Thoracic aorta endothelial cell (primary cell): ENCODE results near the gene LIAS. TPM values are rescaled to one million over a fixed set of nuclear protein-coding genes. Genes with fewer than 3 reads are reported as not detected.

Experiments used
- small RNA-seq: library from RNA; depleted of rRNA; stranded (forward); fragments of <200 nt; gene quantifications from one replicate; pipeline ENCODE3, GENCODE V24; 2012
- total RNA-seq: library from RNA; depleted of rRNA; stranded (reverse); fragments of >200 nt; gene quantifications from 2 replicates; pipeline ENCODE4 v1.2.3, GENCODE V29; 2012

Gene LIAS
- 15.0 and 16.1 TPM in 2 replicates for total RNA-seq

GRCh38 chr4:39458505-39459300, at the start of gene LIAS, which contains the start of gene RPL9:
Gene LIAS, plus strand, starts transcription at chr4:39459056. Its CDS starts 62 bp downstream, at chr4:39459118.
Gene RPL9, minus strand, starts transcription at chr4:39458922. Its CDS starts 483 bp downstream, at chr4:39458439.

GRCh38 chr4:39527296-39528060, 68.6 kb downstream of the LIAS start, which contains the start of gene UGDH:
Gene UGDH, minus strand, starts transcription at chr4:39527439. Its CDS starts 5,927 bp downstream, at chr4:39521512.

Small RNAs within 50 kb of the gene (small RNA-seq; reads per million reads assigned to genes)
- gene MIR5591 (not detected), gene RF00019 (not detected)

Other genes with a start within 250 kb of the LIAS start
- gene RFC1, start 92.7 kb upstream of the LIAS start, total RNA-seq: 84.2 and 88.6 TPM in 2 replicates
- under 0.01 TPM in 1 of 2 replicates, not detected in the other for gene KLB, start 52.1 kb upstream of the LIAS start, total RNA-seq
- 2,060 and 2,737 TPM in 2 replicates for gene RPL9, start 134 bp upstream of the LIAS start, total RNA-seq
- gene UGDH, start 68.4 kb downstream of the LIAS start, total RNA-seq: 66.7 and 124 TPM in 2 replicates
- 15.2 and 18.4 TPM in 2 replicates for gene SMIM14, start 179.8 kb downstream of the LIAS start, total RNA-seq
- gene UBE2K, start 239.1 kb downstream of the LIAS start, total RNA-seq: 51.9 and 55.4 TPM in 2 replicates